Measurements from ENCODE around the gene DPP8.

DPP8 gene

GRCh38 chr15:65558997-65559760 lies 41.7 kb upstream of the DPP8 start:
- H3K4me1 ChIP-seq (ENCODE audit: insufficient read depth, low read length): no peaks in the 10 kb centered on the region
- H3K27ac ChIP-seq (ENCODE audit: low read length): no peak overlapping the region
- H4K20me1 ChIP-seq (ENCODE audit: insufficient read depth, low read length): peaks cover 15% of the 10 kb centered on the region; the same call in 1 of the 2 replicates
- ATAC-seq (ENCODE audit: insufficient read depth, low read depth) (no peak), DNase-seq (no peak)
- no peaks in the 10 kb centered on the region for H3K27me3 ChIP-seq (ENCODE audit: insufficient read depth, low read length, poor library complexity)
- no peak overlapping the region for H3K4me2 ChIP-seq (ENCODE audit: insufficient read depth, low read length)
- no peak overlapping the region for H3K4me3 ChIP-seq (ENCODE audit: low read depth in 1 of 2, low read length in 2 of 2)
- TF ChIP-seq EZH2 (IDR thresholded peaks at IDR 0.05; ENCODE audit: borderline replicate concordance, low read depth, low read length, severe bottlenecking): no peak
- TF ChIP-seq CTCF (IDR thresholded peaks at IDR 0.05; ENCODE audit: borderline replicate concordance, extremely low read depth, low read length, poor library complexity, severe bottlenecking): no peak
- no peaks in the 10 kb centered on the region for H3K9me3 ChIP-seq (ENCODE audit: insufficient read depth, low read length, severe bottlenecking)
- H3K9ac ChIP-seq (ENCODE audit: low read depth, low read length): no peak overlapping the region
- H3K79me2 ChIP-seq (ENCODE audit: insufficient read depth, low read length): peaks cover 44% of the 10 kb centered on the region
- H3K36me3 ChIP-seq (ENCODE audit: insufficient read depth, low read length): peaks cover 95% of the 10 kb centered on the region
- no peak overlapping the region for H2AFZ ChIP-seq (ENCODE audit: low read depth, low read length)

GRCh38 chr15:65558336-65558735 lies 40.8 kb upstream of the DPP8 start:
- DNase-seq (no peak), ATAC-seq (ENCODE audit: insufficient read depth, low read depth) (no peak)
- no peak overlapping the region for H3K27ac ChIP-seq (ENCODE audit: low read length)

GRCh38 chr15:65556622-65557021 lies 39.1 kb upstream of the DPP8 start:
- Histone ChIP-seq H4K20me1 (ENCODE audit: insufficient read depth, low read length) (peaks cover 30% of the 10 kb centered on the region; the same call in 1 of the 2 replicates), H3K36me3 (ENCODE audit: insufficient read depth, low read length) (peaks cover 85% of the 10 kb centered on the region), H3K27ac (ENCODE audit: low read length) (no peak overlapping the region), H3K9me3 (ENCODE audit: insufficient read depth, low read length, severe bottlenecking) (no peaks in the 10 kb centered on the region), H3K27me3 (ENCODE audit: insufficient read depth, low read length, poor library complexity) (no peaks in the 10 kb centered on the region), H3K4me3 (ENCODE audit: low read depth in 1 of 2, low read length in 2 of 2) (no peak overlapping the region), H3K79me2 (ENCODE audit: insufficient read depth, low read length) (peaks cover 61% of the 10 kb centered on the region), H3K9ac (ENCODE audit: low read depth, low read length) (no peak overlapping the region), H3K4me2 (ENCODE audit: insufficient read depth, low read length) (no peak overlapping the region), H2AFZ (ENCODE audit: low read depth, low read length) (no peak overlapping the region), H3K4me1 (ENCODE audit: insufficient read depth, low read length) (no peaks in the 10 kb centered on the region)
- no peak for TF ChIP-seq CTCF (IDR thresholded peaks at IDR 0.05; ENCODE audit: borderline replicate concordance, extremely low read depth, low read length, poor library complexity, severe bottlenecking)
- no peak for TF ChIP-seq EZH2 (IDR thresholded peaks at IDR 0.05; ENCODE audit: borderline replicate concordance, low read depth, low read length, severe bottlenecking)
- no peak for ATAC-seq (ENCODE audit: insufficient read depth, low read depth)
- no peak for DNase-seq

More at GRCh38 chr15:65558336-65558735, 40.8 kb upstream of the DPP8 start:
- Histone ChIP-seq H3K4me3 (ENCODE audit: low read depth in 1 of 2, low read length in 2 of 2) (no peak overlapping the region), H3K9ac (ENCODE audit: low read depth, low read length) (no peak overlapping the region), H3K79me2 (ENCODE audit: insufficient read depth, low read length) (peaks cover 52% of the 10 kb centered on the region), H3K4me1 (ENCODE audit: insufficient read depth, low read length) (no peaks in the 10 kb centered on the region), H2AFZ (ENCODE audit: low read depth, low read length) (no peak overlapping the region), H4K20me1 (ENCODE audit: insufficient read depth, low read length) (peaks cover 23% of the 10 kb centered on the region; the same call in 1 of the 2 replicates), H3K4me2 (ENCODE audit: insufficient read depth, low read length) (no peak overlapping the region), H3K9me3 (ENCODE audit: insufficient read depth, low read length, severe bottlenecking) (no peaks in the 10 kb centered on the region), H3K36me3 (ENCODE audit: insufficient read depth, low read length) (peaks cover 95% of the 10 kb centered on the region), H3K27me3 (ENCODE audit: insufficient read depth, low read length, poor library complexity) (no peaks in the 10 kb centered on the region)
- TF ChIP-seq CTCF (IDR thresholded peaks at IDR 0.05; ENCODE audit: borderline replicate concordance, extremely low read depth, low read length, poor library complexity, severe bottlenecking) (no peak), EZH2 (IDR thresholded peaks at IDR 0.05; ENCODE audit: borderline replicate concordance, low read depth, low read length, severe bottlenecking) (no peak)

Data from DND-41 (cell line).